Central memory CD8-positive, alpha-beta T cell (primary cell): ENCODE measurements around the gene SREBF1.

Experiments
- ATAC-seq: fragments of 150-1000 bp; cut with Tn5 transposase; replicated peaks from 2 replicates; pipeline ENCODE4 v1.10.0; 2022; ENCODE audit warnings: mild to moderate bottlenecking, moderate FRiP score, moderate number of reproducible peaks; ENCODE audit not compliant: poor library complexity, severe bottlenecking; ENCODE audit errors: extremely low read depth
- DNase-seq, 2 donors: peaks; one replicate each; pipeline ENCODE4 v3.0.0; 2021; ENCODE audit warnings: low spot score in 2 of 2
- H3K27ac Mint-ChIP-seq: one replicate; pipeline ENCODE4 v1.8.0; 2022; ENCODE audit warnings: low read depth, mild to moderate bottlenecking, moderate library complexity, mixed read lengths
- H3K27me3 Mint-ChIP-seq: one replicate; pipeline ENCODE4 v1.8.0; 2022; ENCODE audit warnings: mixed read lengths
- H3K36me3 Mint-ChIP-seq: one replicate; pipeline ENCODE4 v1.8.0; 2022; ENCODE audit warnings: mild to moderate bottlenecking, moderate library complexity, mixed read lengths; ENCODE audit not compliant: insufficient read depth
- H3K4me1 Mint-ChIP-seq: one replicate; pipeline ENCODE4 v1.8.0; 2022; ENCODE audit warnings: mixed read lengths
- H3K4me3 Mint-ChIP-seq: one replicate; pipeline ENCODE4 v1.8.0; 2022; ENCODE audit warnings: mild to moderate bottlenecking, moderate library complexity, mixed read lengths
- H3K9me3 Mint-ChIP-seq: one replicate; pipeline ENCODE4 v1.8.0; 2022; ENCODE audit warnings: mixed read lengths

The SREBF1 gene

GRCh38 chr17:17852930-17853329 is 16.1 kb upstream of the SREBF1 start:
- ATAC-seq (no peak), DNase-seq (no peak)
- peaks cover 11% of the 10 kb centered on the region for H3K36me3 Mint-ChIP-seq
- no peaks in the 10 kb centered on the region for H3K9me3 Mint-ChIP-seq
- H3K27ac Mint-ChIP-seq: no peak overlapping the region
- no peak overlapping the region for H3K4me3 Mint-ChIP-seq
- H3K4me1 Mint-ChIP-seq: peaks cover 43% of the 10 kb centered on the region
- no peaks in the 10 kb centered on the region for H3K27me3 Mint-ChIP-seq

GRCh38 chr17:17851103-17852002 is 14.6 kb upstream of the SREBF1 start:
- ATAC-seq (no peak), DNase-seq (no peak)
- no peaks in the 10 kb centered on the region for H3K9me3 Mint-ChIP-seq
- H3K36me3 Mint-ChIP-seq: peaks cover 11% of the 10 kb centered on the region
- no peaks in the 10 kb centered on the region for H3K27me3 Mint-ChIP-seq
- H3K4me1 Mint-ChIP-seq: peaks cover 44% of the 10 kb centered on the region
- H3K4me3 Mint-ChIP-seq: peak overlapping the region; percentile 66
- H3K27ac Mint-ChIP-seq: peak overlapping the region; percentile 95

GRCh38 chr17:17849845-17850373 is 13.1 kb upstream of the SREBF1 start:
- Mint-ChIP-seq H3K36me3 (peaks cover 11% of the 10 kb centered on the region), H3K9me3 (no peaks in the 10 kb centered on the region), H3K4me3 (peak overlapping the region; percentile 66), H3K27ac (peak overlapping the region; percentile 95), H3K27me3 (no peaks in the 10 kb centered on the region), H3K4me1 (peaks cover 44% of the 10 kb centered on the region)
- DNase-seq: peak; percentile 51 to 70
- ATAC-seq: peak; percentile 75

GRCh38 chr17:17849147-17849820 is 12.5 kb upstream of the SREBF1 start:
- Mint-ChIP-seq H3K36me3 (peaks cover 11% of the 10 kb centered on the region), H3K4me3 (peak overlapping the region; percentile 61), H3K27ac (peak overlapping the region; percentile 95), H3K9me3 (no peaks in the 10 kb centered on the region), H3K27me3 (no peaks in the 10 kb centered on the region), H3K4me1 (peaks cover 44% of the 10 kb centered on the region)
- ATAC-seq (peak; percentile 95), DNase-seq (peak; percentile 62 to 75)

- ATAC-seq (no peak), DNase-seq (no peak)
- Mint-ChIP-seq H3K27me3 (no peaks in the 10 kb centered on the region), H3K36me3 (peaks cover 10% of the 10 kb centered on the region), H3K27ac (peak overlapping the region; percentile 95), H3K4me3 (peak overlapping the region; percentile 61), H3K4me1 (peaks cover 44% of the 10 kb centered on the region), H3K9me3 (no peaks in the 10 kb centered on the region)
These were observed 11.7 kb upstream of the SREBF1 start for GRCh38 chr17:17848311-17849082.

GRCh38 chr17:17847726-17848125 is 10.9 kb upstream of the SREBF1 start:
- Mint-ChIP-seq H3K36me3 (peaks cover 9% of the 10 kb centered on the region), H3K27ac (peak overlapping the region; percentile 57), H3K27me3 (no peaks in the 10 kb centered on the region), H3K4me3 (no peak overlapping the region), H3K9me3 (no peaks in the 10 kb centered on the region), H3K4me1 (peaks cover 44% of the 10 kb centered on the region)
- DNase-seq (no peak), ATAC-seq (no peak)

- Mint-ChIP-seq H3K4me1 (peaks cover 44% of the 10 kb centered on the region), H3K4me3 (peak overlapping the region; percentile 18), H3K9me3 (no peaks in the 10 kb centered on the region), H3K27me3 (no peaks in the 10 kb centered on the region), H3K27ac (peak overlapping the region; percentile 57), H3K36me3 (peaks cover 9% of the 10 kb centered on the region)
- DNase-seq (no peak), ATAC-seq (no peak)
These were observed 10.4 kb upstream of the SREBF1 start for GRCh38 chr17:17847118-17847689.

GRCh38 chr17:17846645-17847044 is 9.9 kb upstream of the SREBF1 start:
- no peak for ATAC-seq
- H3K27me3 Mint-ChIP-seq: no peaks in the 10 kb centered on the region
- peak overlapping the region; percentile 71 for H3K27ac Mint-ChIP-seq
- no peaks in the 10 kb centered on the region for H3K9me3 Mint-ChIP-seq
- peaks cover 39% of the 10 kb centered on the region for H3K4me1 Mint-ChIP-seq
- peak overlapping the region; percentile 18 for H3K4me3 Mint-ChIP-seq
- no peak for DNase-seq
- peaks cover 9% of the 10 kb centered on the region for H3K36me3 Mint-ChIP-seq

GRCh38 chr17:17846003-17846402 is 9.2 kb upstream of the SREBF1 start:
- Mint-ChIP-seq H3K27ac (peak overlapping the region; percentile 71), H3K4me1 (peaks cover 35% of the 10 kb centered on the region), H3K9me3 (no peaks in the 10 kb centered on the region), H3K27me3 (no peaks in the 10 kb centered on the region), H3K4me3 (no peak overlapping the region), H3K36me3 (peaks cover 9% of the 10 kb centered on the region)
- DNase-seq: no peak
- ATAC-seq: no peak

GRCh38 chr17:17845046-17845775 is 8.4 kb upstream of the SREBF1 start:
- Mint-ChIP-seq H3K36me3 (peaks cover 9% of the 10 kb centered on the region), H3K4me3 (no peak overlapping the region), H3K27me3 (no peaks in the 10 kb centered on the region), H3K9me3 (no peaks in the 10 kb centered on the region), H3K27ac (no peak overlapping the region), H3K4me1 (peaks cover 31% of the 10 kb centered on the region)
- ATAC-seq (no peak), DNase-seq (no peak)

- H3K9me3 Mint-ChIP-seq: no peaks in the 10 kb centered on the region
- H3K4me3 Mint-ChIP-seq: no peak overlapping the region
- ATAC-seq (no peak), DNase-seq (no peak)
- peaks cover 8% of the 10 kb centered on the region for H3K36me3 Mint-ChIP-seq
- peaks cover 24% of the 10 kb centered on the region for H3K4me1 Mint-ChIP-seq
- H3K27me3 Mint-ChIP-seq: no peaks in the 10 kb centered on the region
- H3K27ac Mint-ChIP-seq: no peak overlapping the region
These were observed 7.7 kb upstream of the SREBF1 start for GRCh38 chr17:17844500-17844899.
